Hepatocyte (in vitro differentiated cells): ENCODE results near the gene RNF19B. TPM values are rescaled to one million over a fixed set of nuclear protein-coding genes. Genes with fewer than 3 reads are reported as not detected.

Experiments
- DNase-seq: peaks from one replicate; pipeline ENCODE4 v3.0.0-alpha.2; 2016; ENCODE audit warnings: low spot score
- H2AFZ ChIP-seq: fragments of 200-600 bp; sonication (generic); 2 replicates; pipeline ENCODE4 v1.6.0; 2016; ENCODE audit warnings: antibody characterized with exemption, mild to moderate bottlenecking
- H3K27ac ChIP-seq: fragments of 200-600 bp; sonication (generic); 2 replicates; pipeline ENCODE4 v1.5.1; 2016; ENCODE audit warnings: mild to moderate bottlenecking
- H3K27me3 ChIP-seq: fragments of 200-600 bp; sonication (generic); 2 replicates; pipeline ENCODE4 v1.6.1; 2016
- H3K36me3 ChIP-seq: fragments of 200-600 bp; sonication (generic); replicated peaks from 2 replicates; pipeline ENCODE4 v1.5.1; 2016; ENCODE audit warnings: low read depth; ENCODE audit not compliant: insufficient read depth
- H3K4me1 ChIP-seq: fragments of 200-600 bp; sonication (generic); 2 replicates; pipeline ENCODE4 v1.5.1; 2016; ENCODE audit warnings: mild to moderate bottlenecking, moderate library complexity; ENCODE audit not compliant: insufficient read depth
- H3K4me2 ChIP-seq: fragments of 200-600 bp; sonication (generic); 2 replicates; pipeline ENCODE4 v1.6.0; 2016
- H3K4me3 ChIP-seq: fragments of 200-600 bp; sonication (generic); 2 replicates; pipeline ENCODE4 v1.5.1; 2016; ENCODE audit warnings: mild to moderate bottlenecking
- H3K79me2 ChIP-seq: fragments of 200-600 bp; sonication (generic); 2 replicates; pipeline ENCODE4 v1.6.0; 2017; ENCODE audit warnings: mild to moderate bottlenecking
- H3K9me2 ChIP-seq: fragments of 200-600 bp; sonication (generic); replicated peaks from 2 replicates; pipeline ENCODE4 v1.6.0; 2017; ENCODE audit warnings: mild to moderate bottlenecking; ENCODE audit not compliant: insufficient read depth
- H3K9me3 ChIP-seq: fragments of 200-600 bp; sonication (generic); 2 replicates; pipeline ENCODE4 v1.5.1; 2016; ENCODE audit warnings: low read depth, mild to moderate bottlenecking
- H4K20me1 ChIP-seq: fragments of 200-600 bp; sonication (generic); 2 replicates; pipeline ENCODE4 v1.6.0; 2016; ENCODE audit warnings: mild to moderate bottlenecking; ENCODE audit not compliant: insufficient read depth, poor library complexity, severe bottlenecking
- CTCF ChIP-seq: fragments of 200-600 bp; sonication (generic); IDR thresholded peaks from 2 replicates; pipeline ENCODE4 v1.5.1; 2016; ENCODE audit warnings: antibody characterized with exemption, mild to moderate bottlenecking; ENCODE audit not compliant: poor library complexity
- EZH2 ChIP-seq: fragments of 200-600 bp; sonication (generic); IDR thresholded peaks from 2 replicates; pipeline ENCODE4 v1.6.1; 2016; ENCODE audit warnings: antibody characterized with exemption, mild to moderate bottlenecking, borderline replicate concordance
- EZH2phosphoT487 ChIP-seq: fragments of 200-600 bp; sonication (generic); IDR thresholded peaks from one replicate; pipeline ENCODE4 v1.6.1; 2018; ENCODE audit warnings: antibody characterized with exemption, mild to moderate bottlenecking, low read depth, moderate library complexity; ENCODE audit not compliant: unreplicated experiment, severe bottlenecking
- WGBS: methylation state at CpG from one replicate; pipeline ENCODE4 v1.1.6; 2016; ENCODE audit warnings: low lambda C conversion rate; ENCODE audit errors: missing lambda C conversion rate; 5-methylcytosine and 5-hydroxymethylcytosine counted together
- polyA plus RNA-seq: library from polyadenylated mRNA; unstranded; fragments of >200 nt; fragmentation: Nextera tagmentation; extraction: Ambion mirVana; gene quantifications from 2 replicates; pipeline ENCODE4 v1.2.1, GENCODE V29; 2016
- total RNA-seq: library from RNA; depleted of rRNA; stranded (reverse); fragments of >200 nt; gene quantifications from 2 replicates; pipeline ENCODE4 v1.2.3, GENCODE V29; 2014

The RNF19B gene
- total and polyA plus RNA-seq, 2 experiments from 2014 or later: 15.5 to 16.1 TPM

- no peak for TF ChIP-seq CTCF
- no peak for TF ChIP-seq EZH2phosphoT487
- TF ChIP-seq EZH2: no peak
- H4K20me1 ChIP-seq: no peaks in the 10 kb centered on the region
- H3K27me3 ChIP-seq: no peaks in the 10 kb centered on the region
- no peaks in the 10 kb centered on the region for H3K36me3 ChIP-seq
- peaks cover 19% of the 10 kb centered on the region for H3K4me1 ChIP-seq
- DNase-seq: peak; percentile 58
- peak overlapping the region; percentile 67 for H3K4me2 ChIP-seq
- H3K9me3 ChIP-seq: no peaks in the 10 kb centered on the region
- WGBS: 19% methylated on average over 24 of the region's 24 CpGs
- H3K27ac ChIP-seq: peak overlapping the region; percentile 59
- H3K4me3 ChIP-seq: no peak overlapping the region
- H2AFZ ChIP-seq: peak overlapping the region; percentile 53
- no peaks in the 10 kb centered on the region for H3K9me2 ChIP-seq
- no peaks in the 10 kb centered on the region for H3K79me2 ChIP-seq
Measured at GRCh38 chr1:32925403-32926162, 39.0 kb downstream of the RNF19B start.

GRCh38 chr1:32924881-32925344 is 39.7 kb downstream of the RNF19B start:
- H3K36me3 ChIP-seq: no peaks in the 10 kb centered on the region
- 16% methylated on average over 25 of the region's 31 CpGs for WGBS
- H3K9me3 ChIP-seq: no peaks in the 10 kb centered on the region
- no peaks in the 10 kb centered on the region for H3K27me3 ChIP-seq
- TF ChIP-seq EZH2 (no peak), CTCF (no peak), EZH2phosphoT487 (no peak)
- H3K4me1 ChIP-seq: peaks cover 19% of the 10 kb centered on the region
- H2AFZ ChIP-seq: peak overlapping the region; percentile 53
- H3K79me2 ChIP-seq: no peaks in the 10 kb centered on the region
- H3K4me2 ChIP-seq: peak overlapping the region; percentile 67
- no peak overlapping the region for H3K4me3 ChIP-seq
- no peaks in the 10 kb centered on the region for H4K20me1 ChIP-seq
- peak; percentile 73 for DNase-seq
- H3K9me2 ChIP-seq: no peaks in the 10 kb centered on the region
- peak overlapping the region; percentile 59 for H3K27ac ChIP-seq

- H3K36me3 ChIP-seq: no peaks in the 10 kb centered on the region
- H3K4me3 ChIP-seq: no peak overlapping the region
- no peaks in the 10 kb centered on the region for H3K27me3 ChIP-seq
- no peak overlapping the region for H2AFZ ChIP-seq
- no peaks in the 10 kb centered on the region for H3K79me2 ChIP-seq
- no peak for DNase-seq
- peaks cover 15% of the 10 kb centered on the region for H3K4me1 ChIP-seq
- H4K20me1 ChIP-seq: no peaks in the 10 kb centered on the region
- H3K9me2 ChIP-seq: no peaks in the 10 kb centered on the region
- WGBS: 89% methylated on average over 7 of the region's 7 CpGs
- H3K4me2 ChIP-seq: no peak overlapping the region
- H3K27ac ChIP-seq: no peak overlapping the region
- TF ChIP-seq EZH2: no peak
- no peak for TF ChIP-seq EZH2phosphoT487
- no peak for TF ChIP-seq CTCF
- H3K9me3 ChIP-seq: no peaks in the 10 kb centered on the region
Measured at GRCh38 chr1:32920833-32921232, 43.8 kb downstream of the RNF19B start.
